Ishikawa (cell line): ENCODE measurements around the gene PLAAT5.

ENCODE experiments used
- CEBPB ChIP-seq: IDR thresholded peaks from 2 replicates; pipeline ENCODE4 v1.6.1; 2012
- CREB1 ChIP-seq: IDR thresholded peaks from 2 replicates; pipeline ENCODE4 v1.6.1; 2012; ENCODE audit warnings: low read depth
- EGR1 ChIP-seq: IDR thresholded peaks from 2 replicates; pipeline ENCODE4 v1.6.1; 2012
- EP300 ChIP-seq: IDR thresholded peaks from 2 replicates; pipeline ENCODE4 v1.6.1; 2012; ENCODE audit warnings: borderline replicate concordance
- FOXM1 ChIP-seq: IDR thresholded peaks from 2 replicates; pipeline ENCODE4 v1.6.1; 2012; ENCODE audit warnings: low read depth, borderline replicate concordance
- NFIC ChIP-seq: IDR thresholded peaks from 2 replicates; pipeline ENCODE4 v1.6.1; 2012
- RAD21 ChIP-seq: IDR thresholded peaks from 2 replicates; pipeline ENCODE4 v1.6.1; 2012; ENCODE audit warnings: low read depth
- REST ChIP-seq: IDR thresholded peaks from 2 replicates; pipeline ENCODE4 v1.6.1; 2012; ENCODE audit warnings: low read depth, mild to moderate bottlenecking
- TAF1 ChIP-seq: IDR thresholded peaks from 2 replicates; pipeline ENCODE4 v1.6.1; 2012; ENCODE audit warnings: low read depth, mild to moderate bottlenecking
- TCF12 ChIP-seq: IDR thresholded peaks from 2 replicates; pipeline ENCODE4 v1.6.1; 2012; ENCODE audit warnings: low read depth
- TEAD4 ChIP-seq: IDR thresholded peaks from 2 replicates; pipeline ENCODE4 v1.6.1; 2012
- YY1 ChIP-seq: IDR thresholded peaks from 2 replicates; pipeline ENCODE4 v1.6.1; 2012; ENCODE audit warnings: low read depth
- ZBTB7A ChIP-seq: IDR thresholded peaks from 2 replicates; pipeline ENCODE4 v1.6.1; 2012; ENCODE audit warnings: low read depth
- TF ChIP-seq, protein P1 (sequence below): IDR thresholded peaks from 2 replicates; pipeline ENCODE4 v1.6.1; 2012
- TF ChIP-seq, protein P2 (sequence below): IDR thresholded peaks from 2 replicates; pipeline ENCODE4 v1.6.1; 2012

The PLAAT5 gene

GRCh38 chr11:63443714-63444113 lies 47.3 kb downstream of the PLAAT5 start:
- TF ChIP-seq FOXM1, result no peak
- TF ChIP-seq TCF12, result no peak
- TF ChIP-seq, protein P1, sequence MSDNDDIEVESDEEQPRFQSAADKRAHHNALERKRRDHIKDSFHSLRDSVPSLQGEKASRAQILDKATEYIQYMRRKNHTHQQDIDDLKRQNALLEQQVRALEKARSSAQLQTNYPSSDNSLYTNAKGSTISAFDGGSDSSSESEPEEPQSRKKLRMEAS, result no peak
- no peak for TF ChIP-seq TAF1
- TF ChIP-seq YY1, result no peak
- TF ChIP-seq REST, result no peak
- no peak for TF ChIP-seq EGR1
- TF ChIP-seq CREB1, result no peak

GRCh38 chr11:63427971-63428508 lies 62.9 kb downstream of the PLAAT5 start:
- TF ChIP-seq TAF1, result no peak
- no peak for TF ChIP-seq RAD21
- no peak for TF ChIP-seq NFIC
- no peak for TF ChIP-seq ZBTB7A
- TF ChIP-seq EGR1, result no peak
- no peak for TF ChIP-seq YY1
- TF ChIP-seq, protein P2, sequence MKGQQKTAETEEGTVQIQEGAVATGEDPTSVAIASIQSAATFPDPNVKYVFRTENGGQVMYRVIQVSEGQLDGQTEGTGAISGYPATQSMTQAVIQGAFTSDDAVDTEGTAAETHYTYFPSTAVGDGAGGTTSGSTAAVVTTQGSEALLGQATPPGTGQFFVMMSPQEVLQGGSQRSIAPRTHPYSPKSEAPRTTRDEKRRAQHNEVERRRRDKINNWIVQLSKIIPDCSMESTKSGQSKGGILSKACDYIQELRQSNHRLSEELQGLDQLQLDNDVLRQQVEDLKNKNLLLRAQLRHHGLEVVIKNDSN, result no peak
- no peak for TF ChIP-seq EP300
- no peak for TF ChIP-seq CREB1
- no peak for TF ChIP-seq CEBPB
- TF ChIP-seq, protein P1, result no peak
- TF ChIP-seq REST, result no peak

GRCh38 chr11:63417174-63417852 lies 73.7 kb downstream of the PLAAT5 start:
- TF ChIP-seq TCF12 (no peak), ZBTB7A (no peak), EP300 (no peak), CREB1 (no peak), YY1 (no peak), TEAD4 (no peak), RAD21 (no peak), TAF1 (no peak), CEBPB (no peak), NFIC (no peak), EGR1 (no peak), REST (no peak), FOXM1 (no peak)
- TF ChIP-seq, protein P2, result no peak
- TF ChIP-seq, protein P1, result no peak
